ENCODE data around the gene DDX59.
"Not testable (repeated sequence)": the region's sequence is repeated elsewhere in the genome, so short reads cannot be mapped to it uniquely, and the experiment has no call there.

Gene DDX59

DNA sequence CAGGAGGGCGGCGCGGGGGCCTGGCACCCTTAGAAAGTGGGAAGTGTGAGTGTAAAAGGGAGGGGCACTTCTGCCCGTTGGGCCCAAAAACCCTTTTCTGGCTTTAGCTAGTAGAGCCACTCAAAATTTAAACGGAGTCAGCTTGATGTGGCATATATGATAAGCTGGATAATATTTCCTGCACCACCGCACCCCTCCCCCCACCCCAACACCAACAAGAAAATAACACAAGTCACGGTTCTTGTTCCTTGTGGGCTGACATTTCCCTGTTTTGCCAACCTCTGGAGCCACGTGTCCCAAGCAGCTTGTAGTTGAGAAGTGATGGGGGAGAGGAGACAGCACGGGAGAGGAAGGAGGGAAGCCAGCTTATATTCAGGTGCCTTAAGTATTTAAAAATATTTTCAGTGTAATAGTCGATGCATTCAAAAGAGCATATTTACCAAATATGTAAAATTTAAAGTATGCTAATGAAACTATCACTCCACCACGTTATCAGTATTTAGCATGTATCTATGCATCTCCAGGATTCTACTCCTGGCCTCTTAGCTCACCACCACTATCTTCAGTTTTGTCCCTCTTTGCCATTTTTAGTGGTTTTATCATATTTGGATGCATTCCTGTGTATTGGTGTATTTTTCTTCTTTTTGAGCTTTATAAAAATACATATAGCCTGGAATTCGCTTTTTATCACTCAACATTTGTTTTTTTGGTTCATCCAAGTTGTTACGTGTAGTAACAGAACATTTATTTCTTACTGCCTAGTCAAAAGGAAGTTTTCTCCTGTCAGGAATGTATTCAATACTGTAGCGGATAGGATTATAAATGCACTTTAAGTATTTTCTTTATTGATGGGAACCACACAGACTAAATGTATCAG, 773 bp upstream of the DDX59 start:
- no peak for DNase-seq (ENCODE audit: low read depth)

DNA sequence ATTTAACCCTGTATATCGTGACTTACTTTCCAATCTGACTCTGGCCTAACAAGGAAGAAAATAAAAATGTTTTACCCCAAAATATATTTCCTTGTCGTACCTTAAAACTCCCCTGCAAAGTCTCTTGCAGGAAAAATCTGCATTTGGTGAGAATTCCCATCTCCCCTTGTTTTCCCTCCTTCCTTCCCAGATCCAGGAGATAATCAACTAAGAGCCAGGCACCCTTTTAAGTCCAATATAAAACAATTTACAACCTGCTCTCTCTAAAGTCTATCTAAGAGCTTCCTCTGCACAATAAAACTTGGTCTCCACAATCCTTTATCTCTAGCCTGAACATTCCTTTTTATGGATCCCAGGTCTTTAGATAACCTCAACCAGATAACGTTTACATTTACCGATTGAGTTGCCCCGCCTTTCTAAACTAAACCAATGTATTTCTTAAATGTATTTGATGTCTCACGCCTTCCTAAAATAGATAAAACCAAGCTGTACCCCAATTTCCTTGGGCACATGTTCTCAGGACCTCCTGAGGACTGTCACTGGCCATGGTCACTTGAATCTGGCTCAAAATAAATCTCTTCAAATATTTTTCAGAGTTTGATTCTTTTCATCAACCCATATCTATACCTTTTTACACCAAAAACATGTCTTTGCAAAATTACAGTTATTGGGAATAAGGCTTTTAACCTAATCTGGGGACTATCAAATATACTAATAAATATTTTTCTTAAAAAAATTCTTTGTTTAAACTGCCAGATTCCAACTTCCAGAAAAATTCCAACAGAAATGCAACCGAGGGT, 993 bp downstream of the DDX59 start:
- DNase-seq (ENCODE audit: low read depth), result no peak

DNA sequence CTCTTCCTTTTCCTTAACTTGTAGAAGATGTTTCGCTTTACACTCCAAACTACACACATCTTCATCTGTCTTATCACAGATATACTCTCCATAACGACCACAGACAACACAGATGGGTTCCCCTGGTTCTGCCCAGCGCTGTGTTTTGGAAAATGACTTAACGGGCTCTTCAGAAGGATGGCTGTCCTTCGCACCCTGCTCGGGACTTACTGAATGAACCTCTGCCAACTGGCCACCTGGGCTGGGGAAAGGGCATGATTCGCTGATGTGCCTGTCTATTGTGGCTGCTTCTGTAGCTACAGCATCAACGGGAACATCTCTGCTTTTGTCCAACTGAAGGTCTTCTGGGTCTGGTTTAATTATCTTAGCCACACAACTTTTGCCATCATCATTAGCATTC, 3.4 kb downstream of the DDX59 start:
- DNase-seq (ENCODE audit: low read depth), result no peak

DNA sequence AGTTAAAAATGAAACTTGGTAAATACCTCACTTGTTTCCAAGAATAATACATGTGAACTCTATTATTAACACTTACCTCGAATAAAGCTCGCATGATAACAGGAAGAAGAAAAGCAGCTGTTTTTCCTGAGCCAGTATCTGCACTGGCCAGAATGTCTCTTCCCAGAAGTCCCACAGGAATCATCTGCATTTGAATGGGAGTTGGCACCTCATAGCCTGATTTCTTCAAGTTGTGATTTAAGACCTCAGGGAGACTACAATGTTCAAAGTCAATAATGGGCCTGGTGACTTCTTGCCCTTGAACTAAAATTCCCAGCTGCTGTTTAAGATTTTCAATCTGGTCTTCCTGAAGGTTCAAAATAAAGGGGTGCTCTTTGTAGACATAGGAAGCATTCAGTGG, 3.8 kb downstream of the DDX59 start:
- DNase-seq (ENCODE audit: low read depth), result no peak

DNA sequence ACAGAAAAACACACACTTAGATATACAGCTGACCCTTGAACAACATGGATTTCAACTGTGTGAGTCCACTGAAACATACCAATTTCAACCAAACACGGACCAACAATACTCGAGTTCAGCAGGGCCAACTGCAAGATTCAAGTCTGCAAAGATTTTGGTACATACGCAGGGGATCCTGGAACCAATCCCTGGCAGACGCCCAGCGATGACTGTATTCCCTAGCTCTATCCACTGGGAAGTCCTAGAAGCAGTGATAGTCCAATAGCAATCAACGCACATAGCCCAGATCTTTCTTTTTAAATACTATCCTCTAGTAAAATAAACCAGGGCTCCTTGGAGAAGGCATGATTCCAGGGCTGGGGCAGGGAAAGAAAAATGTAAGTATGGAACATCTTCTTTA, 9.0 kb downstream of the DDX59 start:
- no peak for DNase-seq (ENCODE audit: low read depth)

DNA sequence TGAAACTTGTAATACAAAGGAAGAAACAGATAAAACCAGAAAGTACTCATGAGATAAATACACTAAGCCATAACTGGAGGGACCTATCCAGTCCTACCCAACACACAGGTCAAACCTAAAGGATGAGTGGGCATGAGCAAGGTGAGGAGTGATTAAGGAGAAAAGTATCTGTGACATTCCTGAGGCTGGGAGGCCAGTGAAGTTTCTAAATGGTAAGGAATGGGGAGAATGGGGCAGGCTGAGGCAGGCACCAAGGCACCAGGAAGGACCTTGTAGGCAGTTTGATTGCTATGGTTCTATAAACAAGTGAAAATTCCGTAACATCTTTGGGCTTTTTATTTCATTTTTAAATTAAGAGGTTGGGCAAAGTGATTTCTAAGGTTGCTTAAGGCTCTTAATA, 10.4 kb downstream of the DDX59 start:
- DNase-seq (ENCODE audit: low read depth), result no peak

DNA sequence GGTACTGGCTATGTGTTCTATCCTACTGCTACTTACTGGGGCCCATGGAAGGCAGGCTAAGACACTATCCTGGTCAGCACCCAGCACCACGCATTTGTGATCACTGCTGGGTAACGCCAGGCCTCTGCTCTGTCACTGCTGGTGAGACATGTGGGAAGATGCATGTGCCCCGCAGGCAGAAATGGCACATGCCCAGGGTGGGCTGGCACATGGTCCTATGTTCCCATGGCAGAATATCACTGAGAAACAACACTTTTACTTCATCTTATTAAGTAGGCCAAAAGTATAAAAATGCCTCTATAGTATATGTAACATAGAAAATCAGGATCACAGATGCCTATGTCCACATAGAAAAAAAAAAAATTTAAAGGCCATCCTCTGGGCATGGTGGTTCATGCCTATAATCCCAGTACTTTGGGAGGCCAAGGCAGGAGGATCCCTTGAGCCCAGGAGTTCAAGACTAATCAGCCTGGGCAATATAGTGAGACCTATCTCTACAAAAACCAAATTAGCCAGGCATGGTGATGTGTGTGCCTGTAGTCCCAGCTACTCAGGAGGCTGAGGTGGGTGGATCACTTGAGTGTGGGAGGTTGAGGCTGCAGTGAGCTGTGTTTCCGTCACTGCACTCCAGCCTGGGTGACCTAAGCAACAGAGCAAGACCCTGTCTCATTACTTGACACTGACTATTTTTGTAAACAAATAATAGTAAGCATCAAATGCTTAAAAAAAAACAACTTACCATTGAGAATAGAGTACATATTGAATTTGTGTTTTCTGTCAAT, 11.5 kb downstream of the DDX59 start:
- no peak for DNase-seq (ENCODE audit: low read depth)

DNA sequence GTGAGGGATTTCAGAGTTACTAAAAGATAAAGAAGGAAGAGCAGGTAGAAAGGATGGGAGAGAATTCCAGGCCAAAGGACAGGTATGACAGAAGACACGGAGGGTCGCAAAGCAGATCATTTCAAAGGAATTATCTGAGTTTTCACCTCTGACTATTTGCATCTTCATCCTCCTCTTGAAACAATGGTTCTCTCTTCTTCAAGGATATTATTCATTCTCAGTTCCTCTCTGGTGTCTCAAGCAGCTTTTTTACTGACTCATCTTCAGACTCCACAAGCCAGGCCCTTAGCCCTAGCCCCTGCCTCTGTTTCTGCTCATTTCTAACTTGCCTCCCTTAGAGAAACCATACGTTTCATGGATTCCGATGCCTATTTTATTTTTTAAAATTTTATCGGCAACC, 15.0 kb downstream of the DDX59 start:
- no peak for DNase-seq (ENCODE audit: low read depth)

DNA sequence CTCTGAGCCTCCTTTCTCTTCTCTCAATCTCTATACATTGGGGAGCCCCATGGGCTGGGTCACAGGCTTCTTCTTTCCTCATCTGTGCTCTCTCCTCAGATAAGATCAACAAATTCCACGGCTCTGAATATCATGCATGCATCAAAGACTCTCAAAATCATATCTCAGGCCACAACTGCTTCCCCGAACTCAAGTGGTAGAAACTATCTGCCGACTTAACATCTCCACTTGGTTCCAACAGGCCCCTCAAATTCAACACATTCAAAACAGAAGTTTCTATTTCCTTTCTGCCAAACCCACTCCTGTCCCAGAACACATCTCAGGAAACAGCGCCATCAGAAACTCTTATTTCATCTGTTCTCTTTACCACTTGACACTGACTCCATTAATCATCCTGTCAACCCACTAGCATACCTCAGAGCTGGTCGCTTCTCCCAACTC, 16.7 kb downstream of the DDX59 start:
- no peak for DNase-seq (ENCODE audit: low read depth)

DNA sequence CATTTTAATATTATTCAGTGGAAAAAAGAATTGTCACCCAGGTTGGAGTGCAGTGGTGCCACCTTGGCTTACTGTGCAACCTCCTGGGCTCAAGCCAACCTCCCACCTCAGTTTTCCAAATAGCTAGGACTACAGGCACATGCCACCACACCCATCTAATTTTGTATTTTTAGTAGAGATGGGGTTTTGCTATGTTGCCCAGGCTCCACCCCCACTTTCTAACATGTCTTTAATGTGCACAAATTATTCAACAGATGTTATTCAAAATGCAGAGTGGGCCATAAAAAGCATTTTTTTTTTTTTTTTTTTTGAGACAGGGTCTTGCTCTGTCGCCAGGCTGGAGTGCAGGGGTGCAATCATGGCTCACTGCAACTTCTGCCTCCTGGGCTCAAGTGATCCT, 17.3 kb downstream of the DDX59 start:
- no peak for DNase-seq (ENCODE audit: low read depth)

DNA sequence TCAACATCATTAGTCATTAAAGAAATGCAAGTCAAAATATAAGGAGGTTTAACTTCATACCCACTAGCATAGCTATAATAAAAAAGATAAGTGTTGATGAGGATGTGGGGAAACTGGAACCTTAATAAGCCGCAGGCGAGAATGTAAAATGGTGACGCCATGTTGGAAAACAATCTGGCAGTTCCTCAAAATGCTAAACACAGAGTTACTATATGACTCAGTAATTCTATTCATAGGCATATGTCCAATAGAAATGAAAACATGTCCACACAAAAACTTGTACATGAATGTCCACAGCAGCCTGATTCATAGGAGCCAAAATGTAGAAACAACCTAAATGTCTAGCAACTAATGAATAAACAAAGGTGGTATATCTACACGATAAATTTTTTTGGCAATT, 23.2 kb downstream of the DDX59 start:
- no peak for DNase-seq (ENCODE audit: low read depth)

DNA sequence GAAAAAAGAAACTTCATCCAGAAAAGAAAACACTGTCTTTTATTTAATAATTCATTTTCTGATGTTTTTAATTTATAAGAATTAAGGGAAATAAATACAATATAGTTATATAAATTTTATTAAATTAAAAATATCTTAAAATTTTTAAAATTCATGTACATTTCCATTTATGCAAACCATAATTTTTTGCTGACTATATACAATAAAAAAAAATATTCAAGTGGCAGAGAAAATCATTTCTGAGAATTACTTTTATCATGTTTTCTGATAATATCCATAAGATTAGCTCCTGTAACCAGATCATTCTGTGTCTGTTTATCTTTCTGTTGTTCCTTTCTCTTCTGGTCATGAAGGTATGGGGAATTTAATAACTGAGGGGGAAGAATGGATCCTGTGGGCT, 25.7 kb downstream of the DDX59 start:
- no peak for DNase-seq (ENCODE audit: low read depth)

DNA sequence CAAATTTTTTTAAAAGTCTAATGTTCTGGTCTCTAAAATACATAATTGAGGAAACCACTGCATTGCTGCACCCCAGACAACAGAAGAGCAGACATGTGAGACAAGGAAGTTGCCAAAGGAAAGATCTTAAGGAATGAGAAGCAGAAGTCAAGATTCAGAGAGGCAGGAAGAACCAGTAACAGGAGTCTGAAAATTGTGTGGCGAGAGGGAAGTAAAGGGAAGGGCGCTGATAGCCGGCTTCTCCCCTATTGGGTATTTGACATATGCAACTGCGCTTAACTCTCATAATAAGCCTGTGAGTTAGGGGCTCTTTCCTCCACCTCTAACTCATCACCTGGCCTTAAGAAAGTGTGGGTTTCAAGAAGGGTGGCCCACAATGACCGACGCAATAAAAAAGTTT, 27.2 kb downstream of the DDX59 start:
- DNase-seq (ENCODE audit: low read depth), result no peak

DNA sequence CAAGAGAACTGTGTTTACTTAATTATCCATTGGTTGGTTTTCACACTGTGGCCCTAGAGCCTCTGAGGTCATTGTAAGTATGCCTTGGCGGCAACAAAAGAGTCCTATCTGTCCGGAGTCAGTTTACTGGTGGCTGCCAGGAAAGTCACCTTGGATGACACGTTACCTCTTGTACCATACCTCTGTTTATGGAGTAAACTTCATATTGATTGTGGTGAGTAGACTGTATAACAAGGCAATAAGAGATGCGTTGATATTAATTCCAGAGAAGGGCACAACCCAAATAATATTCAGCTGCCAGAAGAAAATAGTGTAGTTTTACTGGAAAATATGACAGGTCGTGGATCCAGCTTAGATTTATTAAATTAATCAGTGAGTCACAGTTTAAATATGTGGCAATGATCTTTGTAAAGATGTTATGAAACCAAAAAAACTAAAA, 28.7 kb downstream of the DDX59 start:
- no peak for DNase-seq (ENCODE audit: low read depth)

DNA sequence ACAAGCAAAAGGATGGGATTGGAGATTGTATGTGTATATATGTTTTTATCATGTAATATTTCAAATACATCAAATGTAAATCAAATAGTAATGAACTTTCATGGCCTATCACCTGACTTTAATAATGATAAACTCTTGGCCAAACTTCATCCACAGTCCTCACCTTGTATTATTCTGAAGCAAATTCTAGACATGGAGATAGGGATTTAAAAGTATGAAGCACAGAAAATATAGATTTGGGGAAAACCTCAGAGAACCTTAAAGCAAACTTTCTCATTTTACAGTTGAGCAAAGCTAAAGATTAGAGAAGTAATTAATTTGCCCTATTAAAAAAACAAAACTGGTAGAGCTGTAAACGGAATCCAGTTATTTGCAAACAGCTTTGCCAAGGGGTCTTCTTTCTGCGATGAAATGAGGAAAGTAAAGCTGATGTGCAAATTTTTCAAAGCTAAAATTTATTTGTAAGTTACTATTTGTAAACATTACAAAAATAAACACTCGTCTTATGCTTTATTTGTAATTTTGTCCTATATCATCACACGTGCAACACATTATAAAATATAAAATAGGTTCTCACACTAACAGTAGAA, 29.2 kb downstream of the DDX59 start:
- no peak for DNase-seq (ENCODE audit: low read depth)

DNA sequence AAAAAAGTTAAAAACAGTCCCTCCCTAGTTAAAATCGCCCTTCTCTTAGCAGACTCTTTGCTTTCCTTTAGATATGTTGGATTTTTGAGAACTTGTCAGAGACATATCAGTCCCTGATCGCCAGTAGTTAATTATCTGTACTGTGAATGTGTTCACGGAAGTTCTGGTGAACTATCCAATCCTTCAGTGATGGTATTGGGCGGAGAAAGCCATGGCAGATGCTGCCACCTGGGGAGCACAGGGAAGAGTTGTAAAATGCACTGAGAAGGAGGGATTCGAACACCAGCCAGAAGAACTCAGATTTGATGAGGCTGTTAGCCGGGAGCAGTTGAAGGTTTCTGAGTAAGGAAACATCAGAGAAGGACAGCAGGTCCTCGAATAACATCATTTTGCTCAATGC, 31.6 kb downstream of the DDX59 start:
- DNase-seq (ENCODE audit: low read depth), result no peak

DNA sequence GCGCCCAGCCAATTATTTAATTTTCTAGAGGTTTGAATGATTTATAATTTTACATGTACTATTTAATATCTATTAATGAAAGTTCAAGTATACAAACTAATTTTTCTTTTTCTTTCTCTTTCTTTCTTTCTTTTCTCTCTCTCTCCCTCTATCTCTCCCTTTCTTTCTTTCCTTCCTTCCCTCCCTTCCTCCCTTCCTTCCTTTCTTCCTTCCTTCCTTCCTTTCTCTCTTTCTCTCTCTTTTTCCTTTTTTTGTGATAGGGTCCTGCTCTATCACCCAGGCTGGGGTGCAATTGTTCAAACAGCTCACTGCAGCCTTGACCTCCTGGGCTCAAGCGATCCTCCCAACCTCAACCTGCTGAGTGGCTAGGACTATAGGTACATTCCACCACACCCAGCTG, 33.0 kb downstream of the DDX59 start:
- no peak for DNase-seq (ENCODE audit: low read depth)

DNA sequence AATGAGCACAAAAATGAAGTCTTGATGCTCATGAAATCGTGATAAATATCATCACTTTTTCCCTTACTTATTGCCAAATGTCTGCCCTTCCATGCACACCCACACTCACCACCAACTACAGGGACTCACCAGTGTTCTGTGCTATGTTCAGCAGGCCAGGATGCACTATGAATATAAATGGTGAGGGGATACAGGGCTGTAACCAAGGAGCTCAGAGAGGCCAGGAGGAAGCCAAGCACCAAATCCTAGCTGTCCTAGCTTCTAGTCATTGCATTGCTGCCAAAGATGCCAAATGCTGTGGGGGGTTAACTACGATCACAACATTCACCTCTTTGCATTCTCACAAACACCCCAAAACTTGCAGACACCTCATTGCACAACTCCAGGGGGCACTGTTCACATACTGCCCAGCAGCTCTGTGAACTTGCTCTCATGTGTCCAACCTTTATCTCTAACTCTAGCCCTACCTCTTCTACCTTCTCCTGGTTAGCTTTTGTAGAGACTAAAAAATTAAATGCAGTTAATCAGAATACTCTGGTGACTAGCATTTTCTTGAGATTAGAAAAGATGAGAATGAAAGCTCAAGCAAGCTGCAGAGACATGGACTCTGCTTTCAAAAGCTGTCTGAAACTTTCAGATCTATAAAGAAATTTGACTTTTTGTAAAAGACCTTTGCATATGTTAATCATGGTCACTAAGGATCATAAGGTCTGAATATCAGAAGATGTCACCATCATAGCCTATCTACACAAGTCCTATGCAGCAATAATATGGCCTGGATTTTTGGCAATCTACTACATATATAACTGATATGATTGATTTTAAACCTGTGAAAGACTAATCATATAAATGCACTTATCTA, 35.2 kb downstream of the DDX59 start:
- DNase-seq (ENCODE audit: low read depth), result no peak

DNA sequence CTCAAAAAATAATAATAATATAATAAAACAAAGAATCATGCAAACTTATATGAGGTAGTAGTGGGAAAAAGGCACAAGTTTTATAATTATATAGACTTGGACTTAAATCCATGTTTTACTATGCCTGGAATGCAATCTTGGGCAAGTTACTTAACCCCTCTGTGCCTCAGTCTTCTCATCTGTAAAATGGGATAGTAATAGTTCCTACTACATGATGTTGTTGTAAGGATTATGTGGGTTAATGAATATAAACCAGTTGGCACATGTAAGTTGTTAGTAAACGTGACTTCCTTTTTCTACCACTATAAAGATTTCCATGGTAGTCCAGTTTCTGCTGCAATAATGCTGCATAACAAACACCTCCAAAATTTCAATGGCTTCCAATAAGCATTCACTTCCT, 38.3 kb downstream of the DDX59 start:
- no peak for DNase-seq (ENCODE audit: low read depth)

DNA sequence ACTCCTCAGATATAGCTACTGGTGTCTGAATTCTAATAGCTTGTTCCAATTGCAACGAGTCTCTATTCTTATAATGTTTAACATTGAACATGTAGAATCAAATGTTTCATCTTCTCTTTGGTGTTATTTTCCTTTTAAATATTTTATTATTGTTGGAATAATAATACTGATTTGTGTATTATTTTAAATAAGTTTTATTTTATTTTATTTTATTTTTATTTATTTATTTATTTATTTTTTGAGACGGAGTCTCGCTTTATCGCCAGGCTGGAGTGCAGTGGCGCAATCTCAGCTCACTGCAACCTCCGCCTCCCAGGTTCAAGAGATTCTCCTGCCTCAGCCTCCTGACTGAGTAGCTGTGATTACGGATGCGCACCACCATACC, 39.2 kb downstream of the DDX59 start:
- DNase-seq (ENCODE audit: low read depth), result not testable (repeated sequence)

DNA sequence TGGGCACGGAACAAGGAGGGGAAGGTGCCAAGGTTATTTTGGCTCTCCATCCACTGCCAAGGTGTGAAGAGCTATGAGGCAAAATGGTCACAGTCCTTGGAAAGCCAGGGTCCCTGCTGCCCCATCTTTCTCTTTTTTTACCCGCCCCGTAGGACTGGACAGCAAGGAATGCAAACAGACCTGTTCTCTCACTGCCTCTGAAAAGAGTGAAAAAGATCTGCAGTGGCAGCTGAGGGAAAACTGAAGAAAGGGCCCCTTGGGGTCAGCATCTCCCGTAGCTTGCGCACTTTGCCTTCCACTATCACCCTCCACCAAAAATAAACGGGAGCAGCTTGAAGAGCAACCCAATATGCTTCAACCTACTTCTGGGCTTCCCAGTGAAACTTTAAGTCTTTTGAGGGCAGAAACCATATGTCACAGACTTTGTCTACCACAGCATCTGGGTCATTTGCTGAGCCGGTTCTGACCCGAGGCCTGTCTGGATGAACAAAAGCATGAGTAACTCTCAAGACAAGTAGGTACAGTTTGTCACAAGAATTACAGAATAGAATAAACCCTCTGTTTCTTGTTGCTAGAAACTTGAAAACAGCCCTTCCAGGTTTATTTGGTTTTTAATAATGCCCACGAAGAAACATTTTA, 39.7 kb downstream of the DDX59 start:
- no peak for DNase-seq (ENCODE audit: low read depth)

Measured in T follicular helper cell (primary cell).